Astrocyte (in vitro differentiated cells and primary cell): ENCODE measurements around the gene KCNC2. TPM values are rescaled to one million over a fixed set of nuclear protein-coding genes. Genes with fewer than 3 reads are reported as not detected.

Experiments
- DNase-seq: peaks from one replicate; pipeline ENCODE4 v3.0.0-alpha.2; 2010; ENCODE audit warnings: low read depth
- FAIRE-seq: peaks from 2 replicates; lab custom pipeline; 2011; peaks lifted over from hg19 to GRCh38; lab: Jason Lieb, UNC
- H2AFZ ChIP-seq: 2 replicates; pipeline ENCODE4 v1.6.0; 2012; ENCODE audit warnings: low read depth, low read length, inconsistent platforms
- H3K27ac ChIP-seq: 2 replicates; pipeline ENCODE4 v1.5.1; 2011; ENCODE audit warnings: low read depth, low read length, inconsistent platforms
- H3K27me3 ChIP-seq: 2 replicates; pipeline ENCODE4 v1.6.0; 2011; ENCODE audit warnings: low read length, inconsistent platforms; ENCODE audit not compliant: insufficient read depth
- H3K36me3 ChIP-seq: 2 replicates; pipeline ENCODE4 v1.5.1; 2011; ENCODE audit warnings: low read length, inconsistent platforms; ENCODE audit not compliant: insufficient read depth
- H3K4me1 ChIP-seq: 2 replicates; pipeline ENCODE4 v1.5.1; 2011; ENCODE audit warnings: low read length, inconsistent platforms; ENCODE audit not compliant: insufficient read depth
- H3K4me2 ChIP-seq: 2 replicates; pipeline ENCODE4 v1.6.0; 2012; ENCODE audit warnings: low read length, inconsistent platforms
- H3K4me3 ChIP-seq: 2 replicates; pipeline ENCODE4 v1.5.1; 2011; ENCODE audit warnings: low read depth, mild to moderate bottlenecking, low read length, inconsistent platforms; ENCODE audit not compliant: insufficient read depth
- H3K79me2 ChIP-seq: 2 replicates; pipeline ENCODE4 v1.6.0; 2012; ENCODE audit warnings: mild to moderate bottlenecking, low read length, inconsistent platforms; ENCODE audit not compliant: insufficient read depth
- H3K9ac ChIP-seq: 2 replicates; pipeline ENCODE4 v1.6.0; 2012; ENCODE audit warnings: mild to moderate bottlenecking, low read length, inconsistent platforms
- H3K9me3 ChIP-seq: 2 replicates; pipeline ENCODE4 v1.5.1; 2012; ENCODE audit warnings: low read depth, mild to moderate bottlenecking, low read length, inconsistent platforms; ENCODE audit not compliant: insufficient read depth
- H4K20me1 ChIP-seq: 2 replicates; pipeline ENCODE4 v1.6.0; 2012; ENCODE audit warnings: low read length, inconsistent platforms; ENCODE audit not compliant: insufficient read depth
- H3K27ac Mint-ChIP-seq: one replicate; pipeline ENCODE4 v1.8.0; 2021; ENCODE audit warnings: mild to moderate bottlenecking, mixed read lengths; ENCODE audit not compliant: unreplicated experiment
- H3K27me3 Mint-ChIP-seq: one replicate; pipeline ENCODE4 v1.8.0; 2021; ENCODE audit warnings: low read depth, mixed read lengths; ENCODE audit not compliant: unreplicated experiment
- H3K36me3 Mint-ChIP-seq: one replicate; pipeline ENCODE4 v1.8.0; 2021; ENCODE audit warnings: low read depth, mixed read lengths; ENCODE audit not compliant: unreplicated experiment
- H3K4me1 Mint-ChIP-seq: one replicate; pipeline ENCODE4 v1.8.0; 2021; ENCODE audit warnings: low read depth, mixed read lengths; ENCODE audit not compliant: unreplicated experiment
- H3K4me3 Mint-ChIP-seq: one replicate; pipeline ENCODE4 v1.8.0; 2021; ENCODE audit warnings: mild to moderate bottlenecking, moderate library complexity, mixed read lengths; ENCODE audit not compliant: unreplicated experiment
- H3K9me3 Mint-ChIP-seq: one replicate; pipeline ENCODE4 v1.8.0; 2021; ENCODE audit warnings: mild to moderate bottlenecking, mixed read lengths; ENCODE audit not compliant: unreplicated experiment
- CTCF ChIP-seq: IDR thresholded peaks from 2 replicates; pipeline ENCODE4 v1.5.1; 2011; ENCODE audit warnings: low read depth, mild to moderate bottlenecking, inconsistent platforms, low read length, moderate library complexity; ENCODE audit not compliant: insufficient read depth
- EZH2 ChIP-seq: IDR thresholded peaks from 2 replicates; pipeline ENCODE4 v1.6.1; 2012; ENCODE audit warnings: mild to moderate bottlenecking, low read length, inconsistent platforms; ENCODE audit not compliant: insufficient read depth
- total RNA-seq: library from RNA; stranded (reverse); gene quantifications from 2 replicates; pipeline ENCODE4 v1.2.1, GENCODE V29; 2021

The KCNC2 gene
- total RNA-seq, 1 donor from 2014 or later = not detected

DNA sequence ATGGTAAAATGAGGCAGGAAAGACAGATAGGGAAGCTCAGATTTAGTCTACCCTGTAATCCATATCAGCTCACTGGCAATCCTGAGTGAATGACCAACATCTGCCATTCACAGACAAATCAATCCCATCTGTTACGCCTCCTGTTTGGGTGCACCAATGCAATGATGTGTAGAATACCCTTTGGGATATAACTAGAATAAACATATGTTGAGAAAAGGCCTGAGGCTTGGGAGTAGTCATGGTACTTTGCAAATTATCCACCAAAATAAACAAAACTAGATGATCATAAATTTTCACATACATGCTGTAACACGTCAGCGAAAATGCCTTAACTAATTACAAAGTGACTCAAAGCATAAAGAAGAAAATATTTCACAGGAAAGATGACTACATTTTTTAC is 78.8 kb downstream of the KCNC2 start:
- H3K4me1 ChIP-seq = no peaks in the 10 kb centered on the region
- Mint-ChIP-seq H3K27ac (no peak overlapping the region), H3K4me3 (no peak overlapping the region), H3K4me1 (no peaks in the 10 kb centered on the region), H3K27me3 (no peaks in the 10 kb centered on the region), H3K36me3 (no peaks in the 10 kb centered on the region), H3K9me3 (no peaks in the 10 kb centered on the region)
- H3K27me3 ChIP-seq = no peaks in the 10 kb centered on the region
- no peaks in the 10 kb centered on the region for H3K9me3 ChIP-seq
- no peaks in the 10 kb centered on the region for H3K36me3 ChIP-seq
- H3K79me2 ChIP-seq = no peaks in the 10 kb centered on the region
- no peak overlapping the region for H2AFZ ChIP-seq
- no peak overlapping the region for H3K4me3 ChIP-seq
- H4K20me1 ChIP-seq = no peaks in the 10 kb centered on the region
- no peak overlapping the region for H3K4me2 ChIP-seq
- H3K27ac ChIP-seq = no peak overlapping the region
- TF ChIP-seq CTCF (no peak), EZH2 (no peak)
- DNase-seq (no peak), FAIRE-seq (no peak)
- H3K9ac ChIP-seq = no peak overlapping the region

GRCh38 chr12:75129275-75129674 is 80.4 kb downstream of the KCNC2 start:
- H3K4me2 ChIP-seq = no peak overlapping the region
- no peaks in the 10 kb centered on the region for H3K27me3 ChIP-seq
- H2AFZ ChIP-seq = no peak overlapping the region
- no peaks in the 10 kb centered on the region for H3K9me3 ChIP-seq
- H3K36me3 Mint-ChIP-seq = no peaks in the 10 kb centered on the region
- no peaks in the 10 kb centered on the region for H3K4me1 ChIP-seq
- H3K27me3 Mint-ChIP-seq = no peaks in the 10 kb centered on the region
- TF ChIP-seq EZH2 (no peak), CTCF (no peak)
- H3K79me2 ChIP-seq = no peaks in the 10 kb centered on the region
- H3K9ac ChIP-seq = no peak overlapping the region
- FAIRE-seq (no peak), DNase-seq (no peak)
- H3K4me1 Mint-ChIP-seq = no peaks in the 10 kb centered on the region
- no peaks in the 10 kb centered on the region for H4K20me1 ChIP-seq
- no peak overlapping the region for H3K27ac Mint-ChIP-seq
- H3K36me3 ChIP-seq = no peaks in the 10 kb centered on the region
- H3K4me3 ChIP-seq = no peak overlapping the region
- no peak overlapping the region for H3K27ac ChIP-seq
- no peaks in the 10 kb centered on the region for H3K9me3 Mint-ChIP-seq
- no peak overlapping the region for H3K4me3 Mint-ChIP-seq

- no peak overlapping the region for H3K4me3 Mint-ChIP-seq
- Histone ChIP-seq H3K79me2 (no peaks in the 10 kb centered on the region), H3K9me3 (no peaks in the 10 kb centered on the region), H4K20me1 (no peaks in the 10 kb centered on the region), H3K27ac (no peak overlapping the region), H3K4me3 (no peak overlapping the region), H3K9ac (no peak overlapping the region), H3K4me1 (no peaks in the 10 kb centered on the region), H3K36me3 (no peaks in the 10 kb centered on the region), H3K4me2 (no peak overlapping the region), H3K27me3 (no peaks in the 10 kb centered on the region), H2AFZ (no peak overlapping the region)
- H3K4me1 Mint-ChIP-seq = peaks cover 2% of the 10 kb centered on the region
- H3K27me3 Mint-ChIP-seq = no peaks in the 10 kb centered on the region
- no peak for DNase-seq
- no peaks in the 10 kb centered on the region for H3K9me3 Mint-ChIP-seq
- no peak for TF ChIP-seq EZH2
- no peak for TF ChIP-seq CTCF
- FAIRE-seq = no peak
- H3K36me3 Mint-ChIP-seq = no peaks in the 10 kb centered on the region
- H3K27ac Mint-ChIP-seq = no peak overlapping the region
These were observed 88.5 kb downstream of the KCNC2 start for GRCh38 chr12:75121036-75121705.
